HFF-Myc (cell line): Measurements from ENCODE around the gene BLTP2.
A peak's percentile ranks its signal among the peaks of the same experiment; 100 is the strongest.

Experiments used
- DNase-seq: peaks from one replicate; pipeline ENCODE4 v3.0.0-alpha.2; 2011; ENCODE audit warnings: low read depth; ENCODE audit errors: extremely low read depth
- H3K4me3 ChIP-seq: replicated peaks from 2 replicates; pipeline ENCODE4 v1.5.1; 2011; ENCODE audit warnings: low read depth, mild to moderate bottlenecking, control low read depth, low read length
- TF ChIP-seq, protein P1 (sequence below): IDR thresholded peaks from 2 replicates; pipeline ENCODE4 v1.5.1; 2012; ENCODE audit warnings: mild to moderate bottlenecking, low read depth, low read length, control low read depth; ENCODE audit errors: missing control alignments

BLTP2 gene

DNA sequence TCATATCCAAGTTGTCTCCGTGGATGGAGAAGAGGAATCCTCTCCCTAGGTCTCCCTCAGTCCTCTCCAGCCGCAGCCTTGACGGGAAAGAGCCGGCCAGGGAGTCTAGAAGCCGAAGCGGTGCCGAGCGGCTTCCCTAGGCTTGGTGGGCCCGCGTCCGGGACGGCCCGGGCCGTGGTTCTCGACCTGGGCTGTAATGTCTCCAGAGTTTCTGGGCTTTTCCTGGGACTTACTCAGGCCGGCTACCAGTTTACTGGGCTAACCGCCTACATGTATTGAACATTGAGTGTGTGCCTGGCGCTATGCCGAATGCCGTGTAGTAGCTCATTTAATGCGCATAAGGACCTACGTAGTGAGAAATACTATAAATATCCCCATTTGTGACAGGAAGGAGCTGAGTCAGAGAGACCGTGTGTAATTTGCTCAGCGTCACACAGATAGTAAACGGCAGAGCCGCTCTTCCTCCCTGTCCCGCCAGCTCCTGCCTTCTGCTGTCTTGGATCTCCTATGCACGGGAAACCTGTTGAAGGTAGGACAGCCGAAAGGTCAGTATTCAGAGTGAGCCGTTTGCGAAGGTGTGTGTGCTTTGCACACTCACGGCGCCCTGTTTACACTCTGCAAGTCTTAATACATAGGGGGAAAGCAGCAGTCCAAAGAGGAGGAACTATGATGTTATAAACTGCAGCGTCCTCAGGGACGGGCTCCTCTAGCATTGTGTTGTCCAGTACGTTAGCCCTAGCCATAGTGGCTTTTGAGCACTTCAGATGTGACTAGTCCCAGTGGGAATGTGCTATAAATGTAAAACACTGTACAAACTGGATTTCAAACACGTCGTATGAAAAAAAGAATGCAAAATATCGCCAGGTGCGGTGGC lies 45.4 kb downstream of the BLTP2 start:
- TF ChIP-seq, protein P1, sequence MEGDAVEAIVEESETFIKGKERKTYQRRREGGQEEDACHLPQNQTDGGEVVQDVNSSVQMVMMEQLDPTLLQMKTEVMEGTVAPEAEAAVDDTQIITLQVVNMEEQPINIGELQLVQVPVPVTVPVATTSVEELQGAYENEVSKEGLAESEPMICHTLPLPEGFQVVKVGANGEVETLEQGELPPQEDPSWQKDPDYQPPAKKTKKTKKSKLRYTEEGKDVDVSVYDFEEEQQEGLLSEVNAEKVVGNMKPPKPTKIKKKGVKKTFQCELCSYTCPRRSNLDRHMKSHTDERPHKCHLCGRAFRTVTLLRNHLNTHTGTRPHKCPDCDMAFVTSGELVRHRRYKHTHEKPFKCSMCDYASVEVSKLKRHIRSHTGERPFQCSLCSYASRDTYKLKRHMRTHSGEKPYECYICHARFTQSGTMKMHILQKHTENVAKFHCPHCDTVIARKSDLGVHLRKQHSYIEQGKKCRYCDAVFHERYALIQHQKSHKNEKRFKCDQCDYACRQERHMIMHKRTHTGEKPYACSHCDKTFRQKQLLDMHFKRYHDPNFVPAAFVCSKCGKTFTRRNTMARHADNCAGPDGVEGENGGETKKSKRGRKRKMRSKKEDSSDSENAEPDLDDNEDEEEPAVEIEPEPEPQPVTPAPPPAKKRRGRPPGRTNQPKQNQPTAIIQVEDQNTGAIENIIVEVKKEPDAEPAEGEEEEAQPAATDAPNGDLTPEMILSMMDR = no peak
- peak overlapping the region; percentile 64 for H3K4me3 ChIP-seq
- DNase-seq = peak; percentile 84

DNA sequence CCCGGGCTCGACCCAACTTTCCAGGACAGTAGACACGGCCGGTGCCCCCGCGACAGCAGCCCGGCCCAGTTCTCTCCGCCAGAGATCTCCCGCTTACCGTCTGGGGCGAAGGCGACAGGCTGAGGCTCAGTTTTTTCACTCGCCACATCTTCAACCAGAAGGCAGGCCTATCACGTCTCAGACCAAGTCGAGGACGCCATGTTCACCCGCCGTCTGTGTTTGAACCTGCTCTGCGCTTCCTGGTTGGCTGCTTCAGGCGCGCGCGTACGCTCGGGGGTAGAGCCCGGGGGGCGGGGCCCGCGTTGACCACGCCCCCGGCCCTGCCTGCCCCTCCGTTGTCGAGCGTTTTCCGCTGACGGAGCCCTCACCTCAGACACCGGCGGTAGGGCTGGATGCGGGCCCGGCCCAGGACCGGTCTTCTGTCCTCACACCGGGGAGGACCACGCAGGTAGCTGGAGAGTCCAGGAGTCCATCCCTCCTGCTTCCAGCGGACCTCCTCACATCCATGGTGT lies 46.1 kb downstream of the BLTP2 start, which contains the start of gene SPAG5:
Gene SPAG5, minus strand, starts transcription at position 227 of the 512 bp plus-strand sequence. Its CDS starts 79 bp downstream, at position 148.
- peak; percentile 75 for DNase-seq
- TF ChIP-seq, protein P1 = no peak
- peak within 1 kb of the TSS; percentile 64 for H3K4me3 ChIP-seq

DNA sequence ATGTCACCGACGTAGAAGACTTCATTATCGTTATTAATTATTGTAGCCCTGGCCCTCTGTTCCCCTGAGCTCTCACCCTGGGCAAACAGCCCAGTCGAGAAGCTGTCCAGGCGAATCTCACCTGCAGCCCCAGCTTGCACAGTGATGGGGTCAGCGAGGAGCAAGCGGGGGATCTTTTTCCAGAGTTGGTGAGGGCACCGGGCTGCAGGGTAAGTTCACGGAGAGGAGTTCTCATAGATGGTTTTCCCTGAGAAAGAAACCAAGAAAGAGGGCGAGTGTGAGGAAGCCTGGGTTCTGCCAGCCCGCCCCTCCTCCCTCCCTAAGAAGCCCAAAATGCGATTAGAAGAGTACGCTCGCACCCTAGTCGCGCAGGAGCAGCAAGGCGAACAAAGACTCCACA lies 46.6 kb downstream of the BLTP2 start:
- TF ChIP-seq, protein P1 = no peak
- no peak for DNase-seq
- H3K4me3 ChIP-seq = peak overlapping the region; percentile 64

DNA sequence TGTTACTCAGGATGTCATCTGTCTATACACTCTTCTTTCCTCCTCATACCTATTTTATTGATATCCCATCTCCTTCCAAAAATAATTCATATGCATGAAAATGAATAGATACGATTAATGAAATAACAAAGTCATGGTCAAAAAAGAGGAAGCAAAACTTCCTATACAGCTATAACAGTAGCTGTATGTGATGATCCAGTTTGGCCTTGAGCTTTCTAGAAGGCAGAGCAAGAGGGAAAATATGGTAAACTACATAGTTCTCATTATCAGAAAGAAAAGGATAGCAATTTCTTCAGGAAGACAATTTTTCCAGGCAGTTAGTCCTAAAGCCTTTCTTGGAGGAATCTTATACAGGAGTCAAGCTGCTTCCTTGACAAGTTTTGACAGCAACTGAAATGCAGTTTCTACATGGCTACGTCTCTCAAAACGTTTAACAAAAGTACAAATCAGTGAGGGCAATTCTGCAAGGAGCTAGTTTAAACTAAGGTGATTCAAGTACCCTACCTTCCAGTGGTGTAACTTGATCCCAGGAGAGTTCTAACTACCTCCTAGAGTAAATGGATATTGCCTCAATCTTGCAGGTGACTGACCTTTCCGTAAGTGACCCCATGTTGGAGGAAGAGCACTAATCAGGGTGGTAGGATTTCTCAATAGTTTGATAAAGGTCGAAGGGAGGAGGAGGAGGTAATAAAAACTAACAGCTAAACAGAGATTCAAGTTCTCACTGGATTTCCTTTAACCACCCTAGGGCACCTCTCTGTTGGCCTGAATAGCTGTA lies 47.2 kb downstream of the BLTP2 start:
- DNase-seq = no peak
- TF ChIP-seq, protein P1 = no peak

More for the DNA sequence above, 47.2 kb downstream of the BLTP2 start:
- peak overlapping the region; percentile 64 for H3K4me3 ChIP-seq
